GM12874 (cell line): ENCODE results near the gene SLAIN2.

Experiments used
- TF ChIP-seq, protein P1 (sequence below): IDR thresholded peaks from 2 replicates; pipeline ENCODE4 v1.5.1; 2011; ENCODE audit warnings: low read depth, mild to moderate bottlenecking, control low read depth, low read length, moderate library complexity; ENCODE audit not compliant: insufficient read depth

Gene SLAIN2

DNA sequence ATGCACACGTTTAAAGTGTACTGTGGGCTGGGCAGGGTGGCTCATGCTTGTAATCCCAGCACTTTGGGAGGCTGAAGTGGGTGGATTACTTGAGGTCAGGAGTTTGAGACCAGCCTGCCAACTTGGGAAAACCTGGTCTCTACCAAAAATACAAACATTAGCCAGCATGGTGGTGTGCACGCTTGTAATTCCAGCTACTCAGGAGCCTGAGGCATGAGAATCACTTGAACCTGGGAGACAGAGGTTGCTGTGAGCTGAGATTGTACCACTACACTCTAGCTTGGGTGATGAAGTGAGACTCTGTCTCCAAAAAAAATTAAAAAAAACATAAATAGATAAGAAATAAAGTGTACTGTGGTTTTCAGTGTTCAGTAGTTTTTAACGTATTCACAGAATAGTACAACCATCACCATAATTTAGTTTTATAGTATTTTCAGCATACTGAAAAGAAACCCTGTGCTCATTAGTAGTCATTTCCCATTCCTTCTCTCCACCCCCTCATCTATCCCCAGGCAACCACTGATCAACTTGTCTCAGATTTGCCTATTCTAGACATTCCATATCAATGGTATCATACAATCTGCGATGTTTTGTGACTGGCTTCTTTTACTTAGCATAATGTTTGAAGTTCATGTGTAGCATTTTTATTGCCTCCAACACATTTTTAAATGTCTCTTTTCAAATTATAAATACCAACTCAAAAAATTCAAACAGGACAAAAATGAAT is 19.1 kb downstream of the SLAIN2 start:
- TF ChIP-seq, protein P1, sequence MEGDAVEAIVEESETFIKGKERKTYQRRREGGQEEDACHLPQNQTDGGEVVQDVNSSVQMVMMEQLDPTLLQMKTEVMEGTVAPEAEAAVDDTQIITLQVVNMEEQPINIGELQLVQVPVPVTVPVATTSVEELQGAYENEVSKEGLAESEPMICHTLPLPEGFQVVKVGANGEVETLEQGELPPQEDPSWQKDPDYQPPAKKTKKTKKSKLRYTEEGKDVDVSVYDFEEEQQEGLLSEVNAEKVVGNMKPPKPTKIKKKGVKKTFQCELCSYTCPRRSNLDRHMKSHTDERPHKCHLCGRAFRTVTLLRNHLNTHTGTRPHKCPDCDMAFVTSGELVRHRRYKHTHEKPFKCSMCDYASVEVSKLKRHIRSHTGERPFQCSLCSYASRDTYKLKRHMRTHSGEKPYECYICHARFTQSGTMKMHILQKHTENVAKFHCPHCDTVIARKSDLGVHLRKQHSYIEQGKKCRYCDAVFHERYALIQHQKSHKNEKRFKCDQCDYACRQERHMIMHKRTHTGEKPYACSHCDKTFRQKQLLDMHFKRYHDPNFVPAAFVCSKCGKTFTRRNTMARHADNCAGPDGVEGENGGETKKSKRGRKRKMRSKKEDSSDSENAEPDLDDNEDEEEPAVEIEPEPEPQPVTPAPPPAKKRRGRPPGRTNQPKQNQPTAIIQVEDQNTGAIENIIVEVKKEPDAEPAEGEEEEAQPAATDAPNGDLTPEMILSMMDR, result no peak

DNA sequence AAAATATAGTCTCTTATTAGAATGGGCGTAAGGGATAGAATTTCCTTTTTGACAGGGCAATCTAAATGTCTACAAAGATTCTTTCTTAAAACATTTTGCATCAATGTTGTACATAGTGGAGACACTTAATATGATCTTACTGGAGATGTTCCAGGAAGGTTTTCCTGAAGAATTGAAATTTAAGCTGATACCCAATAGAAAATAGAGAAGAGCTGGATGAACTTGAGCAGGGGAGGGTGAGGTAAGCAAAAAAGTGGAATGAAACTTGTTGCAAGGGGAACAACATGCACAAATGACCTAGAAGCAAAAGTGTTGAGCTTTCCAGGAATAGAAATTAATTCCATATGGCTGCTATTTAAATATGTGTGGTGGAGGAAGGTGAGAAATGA is 19.7 kb downstream of the SLAIN2 start:
- TF ChIP-seq, protein P1, result no peak

DNA sequence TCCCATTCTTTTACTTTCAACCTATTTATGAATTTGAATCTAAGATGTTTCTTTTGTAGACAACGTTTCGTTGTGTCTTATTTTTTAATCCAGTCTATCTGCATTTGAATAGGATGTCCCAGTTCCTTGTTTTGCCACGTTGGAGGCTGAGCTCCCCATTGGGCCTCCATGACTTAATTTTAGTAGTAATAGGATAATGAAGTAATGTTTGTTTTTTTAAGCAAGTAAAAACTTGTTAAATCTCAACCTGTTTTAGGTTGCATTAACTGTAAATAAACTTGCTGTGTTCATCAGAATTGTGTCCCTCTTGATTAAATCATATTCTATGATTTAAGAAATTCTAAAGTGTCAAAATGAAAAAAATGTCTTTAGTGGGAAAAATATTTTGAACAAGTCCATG is 25.3 kb downstream of the SLAIN2 start:
- TF ChIP-seq, protein P1, result no peak

DNA sequence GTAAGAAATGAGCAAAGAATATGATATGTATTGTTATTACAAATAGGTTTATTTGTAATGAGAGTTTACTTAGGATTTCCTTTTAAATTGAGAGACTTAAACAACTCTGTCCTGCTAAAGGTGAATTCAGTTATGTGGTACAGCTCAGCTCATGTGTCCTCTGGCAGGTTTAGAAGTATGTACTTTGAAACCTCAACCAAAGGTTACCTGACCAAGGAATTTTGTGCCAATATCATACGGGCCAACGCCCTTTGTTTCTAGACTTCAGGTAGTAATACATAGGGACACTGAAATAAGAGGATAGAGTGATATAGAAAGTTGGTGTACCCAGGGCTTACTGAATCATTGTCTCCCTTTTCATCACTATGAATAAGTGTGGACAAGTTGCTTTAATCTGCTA is 25.7 kb downstream of the SLAIN2 start:
- TF ChIP-seq, protein P1, result no peak

DNA sequence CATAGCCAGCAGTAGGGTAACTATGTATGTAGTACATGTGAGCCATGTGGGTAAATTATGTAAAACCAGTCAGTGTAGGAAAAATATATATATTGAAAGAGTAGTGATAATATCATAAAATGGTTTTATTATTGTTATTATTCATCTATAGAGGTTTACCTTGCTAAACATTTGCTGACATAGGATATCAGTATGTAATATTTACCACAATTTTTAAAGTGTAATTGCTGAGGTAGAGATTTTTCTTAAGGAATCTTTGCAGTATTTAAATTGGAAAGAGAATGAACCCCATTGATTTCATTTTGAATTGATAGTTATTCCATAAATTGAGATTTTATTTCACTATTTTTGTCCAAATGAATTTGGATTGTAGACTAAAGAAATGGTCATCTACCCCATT is 27.1 kb downstream of the SLAIN2 start:
- TF ChIP-seq, protein P1, result no peak

DNA sequence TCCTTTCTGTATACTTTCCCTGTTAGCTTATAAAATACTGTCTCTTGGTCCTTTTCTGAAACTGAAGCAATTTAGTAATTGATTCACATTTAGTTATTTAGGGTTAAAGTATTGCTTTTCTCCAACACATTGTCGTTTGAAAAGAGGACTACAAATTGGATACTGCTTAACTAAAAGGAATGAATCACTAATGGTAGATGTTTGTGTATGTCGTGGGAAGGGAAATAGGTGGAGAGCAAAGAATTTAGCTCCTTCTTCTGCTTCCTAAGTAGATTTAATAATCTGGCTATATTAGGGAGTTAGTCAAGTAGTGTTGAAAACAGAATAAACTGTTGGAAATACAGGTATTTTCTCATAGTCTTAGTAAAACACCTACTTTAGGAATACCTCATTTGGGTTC is 27.9 kb downstream of the SLAIN2 start:
- TF ChIP-seq, protein P1, result no peak

DNA sequence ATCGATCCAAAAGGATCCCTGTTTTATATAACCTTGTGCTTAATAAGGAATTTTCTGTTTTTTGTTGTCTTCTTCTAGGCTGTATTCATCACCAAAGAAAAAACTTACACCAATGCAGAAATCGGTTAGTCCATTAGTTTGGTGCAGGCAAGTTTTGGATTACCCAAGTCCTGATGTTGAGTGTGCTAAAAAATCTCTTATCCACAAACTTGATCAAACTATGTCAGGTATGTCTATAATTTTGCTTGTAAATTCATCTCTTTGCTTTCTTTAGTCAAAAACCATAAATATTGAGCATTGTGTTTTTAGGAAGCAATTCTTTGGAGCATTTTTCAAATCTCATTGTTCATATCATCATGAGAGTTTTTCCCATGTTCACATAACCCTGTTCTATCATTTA is 28.4 kb downstream of the SLAIN2 start:
- TF ChIP-seq, protein P1, result no peak
